ENCODE measurements around the gene F7.
A peak's percentile ranks its signal among the peaks of the same experiment; 100 is the strongest.
"Not testable (repeated sequence)": the region's sequence is repeated elsewhere in the genome, so short reads cannot be mapped to it uniquely, and the experiment has no call there.

Gene F7

DNA sequence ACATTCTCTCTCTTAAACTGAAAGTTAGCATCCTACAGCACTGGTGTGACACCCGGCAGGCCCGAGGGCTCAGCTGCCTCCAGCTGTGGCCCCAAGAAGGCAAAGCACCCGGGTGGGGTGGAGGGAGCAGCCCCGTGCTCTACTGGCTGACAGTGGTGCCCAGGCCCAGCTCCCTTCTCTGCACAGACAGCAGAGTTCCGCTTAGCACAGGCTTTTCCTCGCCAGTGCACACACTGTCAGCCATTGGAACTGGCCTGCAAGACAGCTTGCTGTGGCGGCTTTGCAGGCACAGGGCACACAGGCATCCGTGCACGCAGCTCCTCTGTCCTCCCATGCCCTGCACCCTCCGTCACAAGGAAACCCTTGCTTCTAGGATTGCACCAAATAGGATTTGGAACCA is 3.3 kb upstream of the F7 start:
- DNase-seq (ENCODE audit: low read depth) = not testable (repeated sequence)

DNA sequence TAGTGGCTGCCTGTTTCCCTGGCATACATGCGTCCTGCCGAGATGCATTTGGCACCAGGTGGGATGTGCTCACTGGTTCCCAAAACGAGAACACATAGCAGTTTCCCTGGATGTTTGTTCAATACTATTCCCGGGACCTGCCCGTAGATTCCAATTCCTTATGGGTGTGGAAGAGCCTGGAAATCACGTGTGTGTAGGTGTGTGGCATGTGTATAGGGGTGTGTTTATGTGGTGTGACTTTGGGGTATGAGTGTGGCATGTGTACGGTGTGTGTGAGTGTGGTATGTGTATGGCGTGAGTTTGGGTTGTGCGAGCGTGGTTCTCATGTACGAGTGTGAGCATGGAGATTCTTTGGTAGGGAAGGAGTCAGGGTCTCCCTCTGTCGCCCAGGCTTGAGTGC is 2.9 kb upstream of the F7 start:
- DNase-seq (ENCODE audit: low read depth) = no peak

- DNase-seq (ENCODE audit: low read depth) = no peak
These were observed 1.9 kb upstream of the F7 start for GRCh38 chr13:113103646-113104045.

- DNase-seq (ENCODE audit: low read depth) = no peak
These were observed 396 bp downstream of the F7 start for GRCh38 chr13:113105921-113106452.

DNA sequence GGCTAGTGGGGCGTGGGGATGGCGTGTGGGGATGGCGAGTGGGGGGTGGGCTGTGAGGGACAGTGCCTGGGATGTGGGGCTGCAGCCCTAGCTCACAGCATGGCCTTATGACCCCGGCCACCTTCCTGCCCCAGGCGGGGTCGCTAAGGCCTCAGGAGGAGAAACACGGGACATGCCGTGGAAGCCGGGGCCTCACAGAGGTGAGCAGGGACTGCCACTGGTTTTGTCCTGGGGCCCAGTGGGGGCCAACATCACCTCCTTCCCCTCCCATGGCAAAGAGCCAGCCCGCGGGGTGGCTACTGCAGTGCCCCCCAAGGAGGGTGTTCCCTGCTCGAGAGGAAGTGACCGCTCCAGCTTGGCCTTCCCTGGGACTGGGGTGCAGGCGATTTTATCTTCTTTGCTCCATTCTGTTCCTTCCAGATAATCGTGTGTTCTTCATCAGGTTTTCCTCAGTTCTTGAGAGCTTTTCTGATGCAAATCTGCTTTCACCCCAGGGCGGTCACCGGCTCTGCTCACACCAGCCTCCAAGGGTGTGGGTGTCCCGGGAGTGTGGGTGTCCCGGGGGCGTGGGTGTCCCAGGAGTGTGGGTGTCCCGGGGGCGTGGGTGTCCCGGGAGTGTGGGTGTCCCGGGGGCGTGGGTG is 1.2 kb downstream of the F7 start:
- DNase-seq (ENCODE audit: low read depth) = no peak

DNA sequence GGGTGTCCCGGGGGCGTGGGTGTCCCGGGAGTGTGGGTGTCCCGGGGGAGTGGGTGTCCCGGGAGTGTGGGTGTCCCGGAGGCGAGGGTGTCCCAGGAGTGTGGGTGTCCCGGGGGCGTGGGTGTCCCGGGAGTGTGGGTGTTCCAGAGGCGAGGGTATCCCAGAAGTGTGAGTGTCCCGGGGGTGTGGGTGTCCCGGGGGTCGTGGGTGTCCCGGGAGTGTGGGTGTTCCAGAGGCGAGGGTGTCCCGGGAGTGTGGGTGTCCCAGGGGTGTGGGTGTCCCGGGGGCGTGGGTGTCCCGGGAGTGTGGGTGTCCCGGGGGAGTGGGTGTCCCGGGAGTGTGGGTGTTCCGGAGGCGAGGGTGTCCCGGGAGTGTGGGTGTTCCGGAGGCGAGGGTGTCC is 2.9 kb downstream of the F7 start:
- DNase-seq (ENCODE audit: low read depth) = not testable (repeated sequence)

DNA sequence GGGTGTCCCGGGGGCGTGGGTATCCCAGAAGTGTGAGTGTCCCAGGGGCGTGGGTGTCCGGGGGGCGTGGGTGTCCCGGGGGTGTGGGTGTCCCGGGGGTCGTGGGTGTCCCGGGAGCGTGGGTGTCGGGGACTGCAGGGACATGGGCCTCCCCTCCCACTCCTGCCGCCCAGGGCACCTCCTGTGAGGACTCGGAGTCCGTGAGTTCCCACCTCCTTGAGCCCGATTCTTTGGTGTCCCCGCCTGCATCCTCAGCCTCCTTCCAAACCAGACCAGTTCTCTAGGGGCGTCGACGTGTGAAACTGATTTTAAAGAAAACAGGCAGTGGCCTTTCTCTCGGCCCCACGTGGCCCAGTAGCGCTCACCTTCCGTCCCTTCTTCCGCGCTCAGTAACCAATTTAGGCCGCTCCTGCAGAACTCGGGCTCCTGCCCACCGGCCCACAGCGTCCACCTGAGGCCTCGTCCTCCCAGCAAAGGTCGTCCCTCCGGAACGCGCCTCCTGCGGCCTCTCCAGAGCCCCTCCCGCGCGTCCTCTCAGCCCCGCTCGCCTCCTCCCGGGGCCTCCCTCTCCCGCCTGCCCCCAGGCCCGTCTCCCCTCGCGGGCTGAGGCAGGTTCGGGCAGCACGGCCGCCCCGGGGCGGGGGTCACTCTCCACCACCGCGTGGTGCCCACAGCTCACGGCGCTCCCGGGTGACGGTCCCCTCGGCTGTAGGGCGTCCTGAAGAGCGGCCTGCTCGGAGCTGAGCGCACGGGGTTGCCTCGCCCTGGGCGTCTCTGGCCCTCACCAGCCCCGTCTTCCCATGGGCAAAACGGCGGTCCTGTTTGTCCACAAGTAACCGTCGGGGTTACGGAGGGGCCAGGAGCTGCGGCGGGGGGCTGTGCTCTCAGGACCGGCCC is 3.8 kb downstream of the F7 start:
- no peak for DNase-seq (ENCODE audit: low read depth)

GRCh38 chr13:113110048-113110851 is 4.7 kb downstream of the F7 start:
- DNase-seq (ENCODE audit: low read depth) = peak; percentile 21

DNA sequence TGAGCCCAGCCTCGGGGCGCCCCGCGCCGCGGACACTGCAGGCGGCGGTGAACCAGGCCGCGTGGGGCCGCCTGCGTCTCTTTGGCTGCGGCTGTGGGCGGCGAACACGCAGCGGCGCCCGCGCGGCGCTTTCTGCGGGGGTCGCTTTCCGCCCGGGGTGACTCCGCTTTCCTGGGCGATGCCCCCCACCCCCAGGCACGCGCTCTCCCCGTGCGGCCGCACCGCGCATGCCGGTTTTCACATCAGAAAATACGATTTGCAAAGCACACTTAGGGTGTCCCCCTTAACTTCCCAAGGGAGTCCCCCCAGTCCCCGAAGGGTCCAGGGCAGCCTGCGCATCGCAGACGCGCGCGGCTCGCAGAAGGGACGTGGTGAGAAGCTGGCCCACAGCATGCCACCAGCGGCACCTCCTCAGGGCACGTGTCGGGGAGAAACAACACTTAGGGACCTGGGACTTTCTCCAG is 5.3 kb downstream of the F7 start:
- no peak for DNase-seq (ENCODE audit: low read depth)

DNA sequence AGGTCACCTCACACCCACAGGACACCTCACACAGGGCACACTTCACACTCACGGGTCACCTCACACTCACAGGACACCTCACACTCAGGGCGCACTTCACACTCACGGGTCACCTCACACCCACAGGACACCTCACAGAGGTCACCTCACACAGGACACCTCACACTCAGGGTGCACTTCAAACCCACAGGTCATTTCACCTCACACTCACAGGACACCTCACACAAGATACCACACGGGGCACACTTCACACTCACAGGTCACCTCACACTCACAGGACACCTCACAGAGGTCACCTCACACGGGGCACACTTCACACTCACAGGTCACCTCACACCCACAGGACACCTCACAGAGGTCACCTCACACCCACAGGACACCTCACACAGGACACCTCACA is 6.2 kb downstream of the F7 start:
- DNase-seq (ENCODE audit: low read depth) = not testable (repeated sequence)

GRCh38 chr13:113112475-113112874 is 6.9 kb downstream of the F7 start:
- DNase-seq (ENCODE audit: low read depth) = not testable (repeated sequence)

DNA sequence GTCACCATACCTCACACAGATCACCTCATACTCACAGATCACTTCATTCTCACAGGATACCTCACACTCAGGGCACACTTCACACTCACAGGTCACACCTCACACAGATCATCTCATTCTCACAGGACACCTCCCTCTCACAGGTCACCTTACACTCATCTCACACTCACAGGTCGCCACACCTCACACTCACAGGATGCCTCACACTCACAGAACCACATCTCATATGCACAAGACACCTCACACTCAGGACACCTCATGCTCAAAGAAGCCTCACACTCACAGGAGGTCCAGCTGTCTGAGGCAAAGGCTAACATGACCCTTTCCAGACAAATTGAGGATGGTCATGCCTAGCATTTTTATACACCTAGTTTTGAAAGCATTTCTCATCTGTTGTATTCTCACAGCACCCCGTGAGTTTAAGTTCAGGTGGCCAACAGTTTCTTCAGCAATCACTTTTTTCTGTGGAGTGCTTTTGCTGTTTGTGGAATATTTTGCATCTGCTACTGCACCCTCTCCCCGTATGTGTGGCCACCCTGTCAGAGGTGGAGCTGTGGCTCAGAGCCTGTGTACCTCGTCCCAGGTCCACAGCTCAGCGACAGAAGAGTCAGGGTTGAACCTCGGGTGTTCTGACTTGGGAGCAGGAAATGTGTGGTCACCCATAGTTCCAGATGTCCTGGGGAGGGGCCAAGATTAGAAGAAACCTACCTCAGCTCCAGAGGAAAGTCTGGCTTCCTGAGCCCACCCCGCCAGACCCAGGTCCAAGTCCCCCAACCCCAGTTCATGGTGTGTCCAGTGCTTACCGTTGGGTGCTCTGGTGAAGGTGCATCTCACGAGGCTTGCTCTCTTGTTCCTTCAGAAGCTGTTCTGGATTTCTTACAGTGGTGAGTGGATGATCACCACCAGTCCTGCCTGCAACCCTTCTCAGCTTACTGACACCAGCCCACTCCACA is 7.6 kb downstream of the F7 start:
- no peak for DNase-seq (ENCODE audit: low read depth)

DNA sequence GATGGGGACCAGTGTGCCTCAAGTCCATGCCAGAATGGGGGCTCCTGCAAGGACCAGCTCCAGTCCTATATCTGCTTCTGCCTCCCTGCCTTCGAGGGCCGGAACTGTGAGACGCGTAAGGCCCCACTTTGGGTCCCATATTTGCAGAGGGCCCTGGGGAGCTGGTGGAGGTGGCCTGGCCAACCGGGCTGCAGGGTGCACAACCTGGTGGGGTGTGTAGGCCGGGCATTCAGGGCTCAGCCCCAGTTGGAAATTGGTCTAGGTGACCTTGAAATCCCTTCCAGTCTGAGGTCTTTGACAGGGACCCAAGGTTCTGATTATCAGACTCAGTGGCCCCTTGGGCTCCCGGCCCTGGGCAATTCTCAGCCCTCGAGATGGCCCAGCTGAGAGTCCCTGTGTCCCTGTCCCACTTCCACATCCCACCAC is 8.3 kb downstream of the F7 start:
- no peak for DNase-seq (ENCODE audit: low read depth)

- DNase-seq (ENCODE audit: low read depth) = no peak
These were observed 9.1 kb downstream of the F7 start for GRCh38 chr13:113114511-113115362.

DNA sequence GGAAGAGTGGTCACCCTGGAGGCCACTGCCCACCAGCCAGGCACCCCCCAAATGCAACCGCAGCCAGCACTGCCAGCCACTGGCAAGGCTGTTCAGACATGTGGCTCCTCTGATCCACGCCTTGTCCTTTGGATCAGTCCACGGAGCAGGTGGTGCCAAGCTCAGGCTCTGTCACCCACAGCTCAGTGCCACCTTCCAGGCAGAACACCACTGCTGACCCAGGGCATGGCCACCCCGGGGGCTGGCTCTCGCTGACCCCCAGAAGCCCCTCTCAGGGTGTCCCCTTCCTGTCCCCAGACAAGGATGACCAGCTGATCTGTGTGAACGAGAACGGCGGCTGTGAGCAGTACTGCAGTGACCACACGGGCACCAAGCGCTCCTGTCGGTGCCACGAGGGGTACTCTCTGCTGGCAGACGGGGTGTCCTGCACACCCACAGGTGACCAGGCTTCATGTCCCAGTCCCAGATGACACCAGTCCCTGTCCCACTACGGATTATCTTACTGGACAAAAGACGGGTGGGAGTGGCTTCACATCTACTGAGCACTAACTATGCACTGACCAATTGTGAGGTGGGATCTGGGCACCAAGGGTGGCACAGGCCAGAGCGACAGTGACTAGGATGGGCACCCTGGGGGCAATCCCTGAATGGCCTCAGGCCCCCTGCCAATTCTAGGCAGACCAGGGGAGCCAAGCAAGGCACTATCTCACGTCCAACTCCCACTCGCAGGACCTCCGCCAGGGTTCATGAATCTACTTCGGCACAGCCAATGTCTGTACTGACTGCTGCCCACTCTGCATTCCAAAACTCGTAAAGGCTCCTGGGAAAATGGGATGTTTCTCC is 10.0 kb downstream of the F7 start:
- DNase-seq (ENCODE audit: low read depth) = no peak

DNA sequence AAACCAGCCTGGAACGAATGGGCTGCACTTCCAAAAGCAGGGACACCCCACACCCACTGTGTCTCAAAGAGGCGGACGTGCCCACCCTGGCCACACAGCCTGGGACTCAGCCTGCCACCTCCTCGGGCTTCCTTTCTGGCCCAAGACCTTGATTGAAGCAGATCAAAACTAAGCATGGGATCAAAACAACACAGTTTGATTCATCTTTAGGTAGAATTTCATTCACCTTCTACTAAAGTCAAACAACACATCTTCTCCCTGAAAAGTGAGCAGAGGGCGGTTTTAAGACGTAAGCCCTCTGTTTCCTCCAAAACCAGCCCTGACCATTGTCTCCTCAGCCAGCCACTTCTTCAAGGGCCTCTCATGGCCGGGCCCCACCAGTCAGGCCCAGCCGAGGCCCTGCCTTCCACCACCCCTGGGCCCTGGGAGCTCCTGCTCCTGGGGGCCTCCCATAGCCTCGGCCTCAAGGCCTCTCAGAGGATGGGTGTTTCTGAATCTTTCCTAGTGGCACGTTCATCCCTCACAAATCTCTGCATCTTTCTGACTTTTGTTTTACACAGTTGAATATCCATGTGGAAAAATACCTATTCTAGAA is 10.7 kb downstream of the F7 start:
- no peak for DNase-seq (ENCODE audit: low read depth)

DNA sequence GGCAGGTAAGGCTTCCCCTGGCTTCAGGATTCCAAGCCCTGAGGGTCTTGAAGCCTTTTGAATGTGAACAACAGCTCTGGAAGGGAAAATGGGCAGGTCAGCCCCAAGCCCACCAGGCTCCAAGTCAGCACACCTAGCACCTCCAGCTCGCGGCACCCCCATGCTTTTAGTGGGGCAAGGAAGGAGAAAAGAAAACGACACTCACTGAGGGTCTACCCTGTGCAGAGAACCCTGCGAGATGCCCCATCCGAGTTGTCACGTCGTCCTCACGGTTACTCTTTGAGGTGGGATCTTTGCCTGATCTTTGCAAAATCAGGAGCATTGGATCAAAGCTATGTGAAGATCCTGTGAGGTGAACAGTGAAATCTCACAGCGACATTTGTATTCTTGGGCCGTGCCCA is 11.3 kb downstream of the F7 start:
- DNase-seq (ENCODE audit: low read depth) = no peak

GRCh38 chr13:113117335-113117872 is 11.8 kb downstream of the F7 start:
- no peak for DNase-seq (ENCODE audit: low read depth)

- DNase-seq (ENCODE audit: low read depth) = no peak
These were observed 12.3 kb downstream of the F7 start for GRCh38 chr13:113117911-113118260.
